T-helper 2 cell treated with Interferon-gamma antibody and Interleukin-4, amounts not matched to agents 100 ng/mL and 5 ng/mL, for 36 hours (primary cell): Measurements from ENCODE around the gene CNEP1R1. TPM values are rescaled to one million over a fixed set of nuclear protein-coding genes. Genes with fewer than 3 reads are reported as not detected.

Experiments
- intact Hi-C: fragments of 100-400 bp; cut with micrococcal nuclease; formaldehyde crosslinking; loops from one replicate; pipeline ENCODE4 v1.15.1; 2023
- total RNA-seq: library from RNA; stranded (reverse); gene quantifications from 2 replicates; pipeline ENCODE4 v1.2.3, GENCODE V29; 2022

Gene CNEP1R1
- total RNA-seq, 1 donor from 2014 or later = 27.7 TPM

GRCh38 chr16:50015631-50016030 lies 9.4 kb upstream of the CNEP1R1 start:
- intact Hi-C loops = no loop called here

- intact Hi-C loops = no loop called here
These were observed 7.5 kb upstream of the CNEP1R1 start for GRCh38 chr16:50017553-50017952.

GRCh38 chr16:50021544-50021943 lies 3.5 kb upstream of the CNEP1R1 start:
- intact Hi-C loops = loop anchor here (10.0 kb wide), 1 partner anchor 303 kb away; no protein-coding TSS in a partner anchor

- intact Hi-C loops = loop anchor here (2.0 to 10.0 kb wide), 2 partner anchors 301 to 345 kb away; partner anchors contain the start of gene BRD7
These were observed 1.4 kb upstream of the CNEP1R1 start for GRCh38 chr16:50023641-50024040.

GRCh38 chr16:50024207-50024606 lies 818 bp upstream of the CNEP1R1 start:
- intact Hi-C loops = loop anchor here (2.0 to 10.0 kb wide), 2 partner anchors 301 to 345 kb away; partner anchors contain the start of gene BRD7

GRCh38 chr16:50025537-50025931 lies 509 bp downstream of the CNEP1R1 start:
- intact Hi-C loops = loop anchor here (1.0 to 10.0 kb wide), 9 partner anchors 40 to 782 kb away; partner anchors contain the start of genes ADCY7, BRD7 and HEATR3

GRCh38 chr16:50027829-50028228 lies 2.8 kb downstream of the CNEP1R1 start:
- intact Hi-C loops = loop anchor here (5.0 to 10.0 kb wide), 5 partner anchors 239 to 779 kb away; partner anchors contain the start of gene ADCY7

- intact Hi-C loops = no loop called here
These were observed 10.5 kb downstream of the CNEP1R1 start for GRCh38 chr16:50035468-50035992.

- intact Hi-C loops = no loop called here
These were observed 11.4 kb downstream of the CNEP1R1 start for GRCh38 chr16:50036426-50036825.

- intact Hi-C loops = no loop called here
These were observed 12.7 kb downstream of the CNEP1R1 start for GRCh38 chr16:50037662-50038220.

- intact Hi-C loops = no loop called here
These were observed 13.3 kb downstream of the CNEP1R1 start for GRCh38 chr16:50038286-50038685.

- intact Hi-C loops = no loop called here
These were observed 13.9 kb downstream of the CNEP1R1 start for GRCh38 chr16:50038756-50039529.

GRCh38 chr16:50040018-50040417 lies 15.0 kb downstream of the CNEP1R1 start:
- intact Hi-C loops = no loop called here

- intact Hi-C loops = no loop called here
These were observed 15.7 kb downstream of the CNEP1R1 start for GRCh38 chr16:50040710-50041109.

- intact Hi-C loops = no loop called here
These were observed 18.3 kb downstream of the CNEP1R1 start for GRCh38 chr16:50043358-50043757.

GRCh38 chr16:50045412-50045811 lies 20.4 kb downstream of the CNEP1R1 start:
- intact Hi-C loops = no loop called here

- intact Hi-C loops = no loop called here
These were observed 21.8 kb downstream of the CNEP1R1 start for GRCh38 chr16:50046853-50047252.

- intact Hi-C loops = no loop called here
These were observed 22.8 kb downstream of the CNEP1R1 start for GRCh38 chr16:50047864-50048263.

GRCh38 chr16:50050802-50051201 lies 25.8 kb downstream of the CNEP1R1 start:
- intact Hi-C loops = no loop called here

- intact Hi-C loops = no loop called here
These were observed 31.2 kb downstream of the CNEP1R1 start for GRCh38 chr16:50056226-50056625.

- intact Hi-C loops = no loop called here
These were observed 33.2 kb downstream of the CNEP1R1 start for GRCh38 chr16:50058091-50058771.

GRCh38 chr16:50059111-50059510 lies 34.1 kb downstream of the CNEP1R1 start:
- intact Hi-C loops = no loop called here
